Loucy (cell line): Measurements from ENCODE around the gene SPDYE2.
"Not testable (repeated sequence)": the region's sequence is repeated elsewhere in the genome, so short reads cannot be mapped to it uniquely, and the experiment has no call there.

ENCODE experiments used
- H2AFZ ChIP-seq: fragments of 200-600 bp; sonication (generic); 2 replicates; pipeline ENCODE4 v1.6.0; 2016; ENCODE audit warnings: antibody characterized with exemption, mild to moderate bottlenecking, low read length, moderate library complexity
- H3F3A ChIP-seq: fragments of 200-600 bp; 2 replicates; pipeline ENCODE4 v1.6.0; 2016; ENCODE audit warnings: antibody characterized with exemption, low read depth, mild to moderate bottlenecking
- H3K27me3 ChIP-seq: fragments of 200-600 bp; sonication (generic); 2 replicates; pipeline ENCODE4 v1.6.1; 2014; ENCODE audit warnings: low read length, mild to moderate bottlenecking; ENCODE audit not compliant: insufficient read depth, poor library complexity, severe bottlenecking
- H3K36me3 ChIP-seq: fragments of 200-600 bp; sonication (generic); 2 replicates; pipeline ENCODE4 v1.6.1; 2016; ENCODE audit warnings: low read length; ENCODE audit not compliant: insufficient read depth
- H3K4me1 ChIP-seq: fragments of 200-600 bp; sonication (generic); 2 replicates; pipeline ENCODE4 v1.5.1; 2014; ENCODE audit warnings: low read length, mild to moderate bottlenecking; ENCODE audit not compliant: insufficient read depth, poor library complexity, severe bottlenecking
- H3K4me2 ChIP-seq: fragments of 200-600 bp; sonication (generic); 2 replicates; pipeline ENCODE4 v1.6.0; 2014; ENCODE audit warnings: antibody characterized with exemption, low read length, low read depth, mild to moderate bottlenecking; ENCODE audit not compliant: poor library complexity, severe bottlenecking
- H3K4me3 ChIP-seq: fragments of 200-600 bp; sonication (generic); 2 replicates; pipeline ENCODE4 v1.5.1; 2014; ENCODE audit warnings: low read length, mild to moderate bottlenecking, mixed read lengths; ENCODE audit not compliant: poor library complexity, severe bottlenecking
- H3K79me2 ChIP-seq: fragments of 200-600 bp; sonication (generic); 2 replicates; pipeline ENCODE4 v1.6.1; 2014; ENCODE audit warnings: low read length; ENCODE audit not compliant: insufficient read depth
- H3K9ac ChIP-seq: fragments of 200-600 bp; sonication (generic); 2 replicates; pipeline ENCODE4 v1.6.0; 2014; ENCODE audit warnings: mild to moderate bottlenecking, low read depth, low read length, moderate library complexity; ENCODE audit not compliant: poor library complexity, severe bottlenecking
- H3K9me2 ChIP-seq: fragments of 200-600 bp; sonication (generic); replicated peaks from 2 replicates; pipeline ENCODE4 v1.6.1; 2016; ENCODE audit warnings: low read depth, low read length, mixed read lengths
- H3K9me3 ChIP-seq: fragments of 200-600 bp; sonication (generic); 2 replicates; pipeline ENCODE4 v1.6.1; 2014; ENCODE audit warnings: mild to moderate bottlenecking, antibody characterized with exemption, low read length, low read depth; ENCODE audit not compliant: insufficient read depth
- H4K20me1 ChIP-seq: fragments of 200-600 bp; sonication (generic); 2 replicates; pipeline ENCODE4 v1.6.0; 2014; ENCODE audit warnings: antibody characterized with exemption, low read length, mild to moderate bottlenecking; ENCODE audit not compliant: insufficient read depth, poor library complexity, severe bottlenecking

SPDYE2 gene

DNA sequence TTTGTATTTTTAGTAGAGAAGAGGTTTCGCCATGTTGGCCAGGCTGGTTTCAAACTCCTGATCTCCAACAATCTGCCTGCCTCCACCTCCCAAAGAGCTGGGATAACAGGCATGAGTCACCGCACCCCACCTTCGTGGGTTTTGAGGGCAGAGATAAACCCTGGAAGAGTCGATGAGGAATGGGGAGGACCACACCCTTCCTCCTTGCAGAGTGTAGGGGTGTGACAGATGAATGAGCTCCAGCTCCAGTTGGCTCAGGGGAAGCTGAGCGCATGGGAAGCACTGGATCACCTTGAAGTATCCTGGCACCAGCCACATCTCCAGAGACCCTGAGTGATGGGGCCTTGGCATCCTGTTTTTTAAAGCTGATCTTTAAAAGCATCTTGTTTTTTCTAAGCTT is 32.5 kb downstream of the SPDYE2 start:
- H3K4me2 ChIP-seq, H3K9me2 ChIP-seq, H3K4me1 ChIP-seq, H2AFZ ChIP-seq, H3K27me3 ChIP-seq, H3K79me2 ChIP-seq, H4K20me1 ChIP-seq, H3K36me3 ChIP-seq, H3K4me3 ChIP-seq, H3K9me3 ChIP-seq, H3F3A ChIP-seq, H3K9ac ChIP-seq: not testable (repeated sequence)

DNA sequence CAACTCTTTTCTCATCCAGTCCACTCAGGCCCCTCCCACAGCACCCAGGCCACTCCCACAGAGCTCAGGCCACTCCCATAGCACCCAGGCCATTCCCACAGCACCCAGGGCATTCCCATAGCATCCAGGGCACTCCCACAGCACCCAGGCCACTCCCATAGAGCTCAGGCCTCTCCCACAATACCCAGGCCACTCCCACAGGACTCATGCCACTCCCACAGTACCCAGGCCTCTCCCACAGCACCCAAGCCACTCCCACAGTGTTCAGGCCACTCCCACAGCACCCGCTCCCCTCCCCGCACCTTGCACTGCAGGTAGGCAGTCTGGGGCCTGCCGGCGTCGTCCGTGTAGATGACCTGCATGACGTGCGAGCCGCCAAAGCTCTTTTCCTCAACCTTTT is 38.8 kb downstream of the SPDYE2 start:
- H4K20me1 ChIP-seq, H3K4me3 ChIP-seq, H3K4me1 ChIP-seq, H3K4me2 ChIP-seq, H3K9me2 ChIP-seq, H3F3A ChIP-seq, H3K9ac ChIP-seq, H3K9me3 ChIP-seq, H3K27me3 ChIP-seq, H3K36me3 ChIP-seq, H2AFZ ChIP-seq, H3K79me2 ChIP-seq: not testable (repeated sequence)

DNA sequence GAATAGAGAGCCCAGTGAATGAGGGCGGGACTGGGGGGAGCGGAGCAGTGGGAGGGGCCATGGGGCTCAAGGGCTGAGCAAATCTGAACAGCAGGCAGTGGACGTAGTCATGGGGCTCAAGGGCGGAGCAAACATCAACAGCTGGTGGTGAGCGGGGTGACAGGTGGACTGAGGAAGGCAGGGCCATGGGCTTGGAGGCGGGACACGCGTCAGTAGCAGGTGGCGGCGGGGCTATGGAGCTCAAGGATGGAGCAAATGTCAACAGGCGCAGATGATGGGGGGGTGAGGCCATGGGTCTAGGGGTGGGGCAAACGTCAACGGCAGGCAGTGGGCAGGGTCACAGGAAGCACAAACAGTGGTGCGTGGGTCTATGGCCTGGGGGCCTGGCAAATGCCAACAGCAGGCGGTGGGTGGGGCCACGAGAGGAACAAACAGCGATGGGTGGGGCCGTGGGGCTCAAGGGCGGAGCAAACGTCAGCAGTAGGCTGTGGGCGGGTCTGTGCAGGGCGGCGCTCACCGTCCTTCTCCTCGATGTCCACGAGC is 41.5 kb downstream of the SPDYE2 start:
- H3K9ac ChIP-seq, H3K36me3 ChIP-seq, H3K9me3 ChIP-seq, H4K20me1 ChIP-seq, H3F3A ChIP-seq, H3K79me2 ChIP-seq, H3K4me3 ChIP-seq, H3K9me2 ChIP-seq, H3K4me2 ChIP-seq, H3K27me3 ChIP-seq, H3K4me1 ChIP-seq, H2AFZ ChIP-seq: not testable (repeated sequence)

DNA sequence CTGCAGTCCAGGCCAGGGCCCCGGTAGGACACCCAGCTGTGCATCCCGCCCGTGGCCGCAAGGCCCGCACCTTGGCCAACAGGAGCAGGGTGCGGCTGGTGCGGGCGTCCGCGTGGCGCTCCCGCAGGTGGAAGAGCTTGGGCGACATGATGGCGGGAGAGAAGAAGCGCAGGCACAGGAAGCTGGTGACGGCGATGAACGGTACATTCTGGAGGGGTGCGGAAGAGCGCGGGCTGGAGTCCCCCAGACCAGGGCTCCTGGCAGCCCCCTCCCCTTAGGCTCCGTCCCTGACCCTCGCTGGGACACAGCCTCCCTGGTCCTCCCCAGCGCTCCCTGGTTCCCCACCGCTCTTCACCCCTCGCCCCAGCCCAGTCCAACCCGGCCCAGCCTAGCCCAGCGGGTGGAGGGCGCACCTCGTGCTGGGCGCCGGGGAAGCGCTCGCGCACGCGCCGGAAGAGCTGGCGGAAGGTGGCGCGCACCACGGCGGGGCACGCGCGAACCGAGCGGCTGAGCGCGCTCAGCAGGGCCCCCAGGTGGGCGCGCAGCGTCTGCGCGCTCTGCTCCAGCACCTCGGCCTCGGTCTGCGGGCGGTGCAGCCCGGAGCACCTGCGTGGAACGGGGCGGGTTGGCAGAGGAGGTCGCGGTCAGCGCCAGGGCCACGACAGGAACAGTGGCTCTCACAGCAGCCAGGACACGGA is 42.8 kb downstream of the SPDYE2 start:
- not testable (repeated sequence) for H4K20me1 ChIP-seq, H2AFZ ChIP-seq, H3K4me2 ChIP-seq, H3K9me3 ChIP-seq, H3K9ac ChIP-seq, H3K79me2 ChIP-seq, H3F3A ChIP-seq, H3K9me2 ChIP-seq, H3K36me3 ChIP-seq, H3K4me3 ChIP-seq, H3K27me3 ChIP-seq, H3K4me1 ChIP-seq

DNA sequence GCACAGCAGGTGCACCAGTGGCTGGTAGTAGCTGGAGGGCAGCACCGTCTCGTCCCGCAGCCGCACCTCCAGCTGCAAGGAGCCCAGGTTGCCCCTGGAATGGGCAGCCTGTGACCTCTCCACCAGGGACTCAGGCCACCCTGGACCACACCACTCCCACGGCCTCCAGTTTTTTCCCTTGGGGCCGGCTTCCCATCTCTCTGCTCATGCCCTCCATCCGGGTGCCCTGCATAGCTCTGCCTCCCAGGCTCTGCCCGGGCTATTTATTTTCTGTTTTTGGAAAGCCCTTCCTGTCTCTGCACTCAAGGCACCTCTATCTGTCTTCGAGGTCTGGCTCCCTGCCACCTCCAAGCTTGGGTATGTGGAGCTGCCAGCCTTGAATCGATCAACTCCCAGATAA is 45.0 kb downstream of the SPDYE2 start:
- H3K79me2 ChIP-seq, H3K9me3 ChIP-seq, H3K9me2 ChIP-seq, H4K20me1 ChIP-seq, H3K9ac ChIP-seq, H3K36me3 ChIP-seq, H3K27me3 ChIP-seq, H3K4me1 ChIP-seq, H3K4me2 ChIP-seq, H2AFZ ChIP-seq, H3K4me3 ChIP-seq, H3F3A ChIP-seq: not testable (repeated sequence)

DNA sequence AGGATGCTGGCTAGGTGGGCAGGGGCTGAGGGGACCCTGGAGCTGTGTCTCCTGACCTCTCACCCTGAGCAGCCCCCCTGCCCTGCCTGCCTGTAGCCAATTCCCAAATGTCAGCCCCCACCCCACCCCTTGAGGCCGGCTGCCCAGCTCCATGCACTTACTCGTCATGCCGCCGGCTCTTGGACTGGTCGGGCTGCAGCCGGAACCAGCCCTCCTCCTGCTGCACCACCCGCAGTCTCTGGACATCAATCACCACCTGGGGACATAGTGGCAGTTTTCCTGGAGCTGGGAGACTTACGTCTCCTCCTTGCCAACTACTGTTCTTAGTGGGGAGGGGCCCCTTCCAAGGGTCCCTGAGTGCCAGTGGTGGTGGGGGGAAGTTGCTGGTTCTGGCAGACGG is 48.7 kb downstream of the SPDYE2 start:
- H3K9me3 ChIP-seq, H2AFZ ChIP-seq, H4K20me1 ChIP-seq, H3K4me3 ChIP-seq, H3K27me3 ChIP-seq, H3K79me2 ChIP-seq, H3F3A ChIP-seq, H3K9ac ChIP-seq, H3K9me2 ChIP-seq, H3K4me1 ChIP-seq, H3K36me3 ChIP-seq, H3K4me2 ChIP-seq: not testable (repeated sequence)

DNA sequence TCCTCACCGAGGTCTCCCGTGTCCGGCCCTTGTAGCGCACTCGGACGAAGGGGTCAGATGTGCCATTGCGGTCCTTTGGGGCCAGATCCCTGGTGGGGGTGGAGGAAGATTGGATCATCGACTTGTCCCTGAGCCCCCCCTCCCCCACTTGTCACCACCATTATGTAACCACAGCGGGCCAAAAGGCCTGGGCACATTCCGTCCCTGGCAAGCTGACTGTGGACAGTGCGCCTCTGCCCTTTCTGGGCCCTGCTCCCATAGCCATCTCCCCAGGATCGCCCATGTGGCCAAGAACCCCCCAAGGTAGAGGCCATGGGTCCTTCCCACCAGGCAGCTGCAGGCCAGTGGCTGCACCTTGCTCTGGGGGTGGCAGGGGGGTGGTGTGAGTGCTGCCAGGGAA is 51.3 kb downstream of the SPDYE2 start:
- not testable (repeated sequence) for H3K79me2 ChIP-seq, H2AFZ ChIP-seq, H3K9ac ChIP-seq, H3K9me2 ChIP-seq, H3F3A ChIP-seq, H3K36me3 ChIP-seq, H3K9me3 ChIP-seq, H3K4me3 ChIP-seq, H4K20me1 ChIP-seq, H3K4me2 ChIP-seq, H3K27me3 ChIP-seq, H3K4me1 ChIP-seq
